ENCODE results near the gene UROD.

The UROD gene

GRCh38 chr1:45014321-45015028 is 2.4 kb downstream of the UROD start:
- Histone ChIP-seq H3K4me3 (no peak overlapping the region), H3K27ac (peak overlapping the region in 1 of 2 donors; percentile 39)
- TF ChIP-seq, protein P1, sequence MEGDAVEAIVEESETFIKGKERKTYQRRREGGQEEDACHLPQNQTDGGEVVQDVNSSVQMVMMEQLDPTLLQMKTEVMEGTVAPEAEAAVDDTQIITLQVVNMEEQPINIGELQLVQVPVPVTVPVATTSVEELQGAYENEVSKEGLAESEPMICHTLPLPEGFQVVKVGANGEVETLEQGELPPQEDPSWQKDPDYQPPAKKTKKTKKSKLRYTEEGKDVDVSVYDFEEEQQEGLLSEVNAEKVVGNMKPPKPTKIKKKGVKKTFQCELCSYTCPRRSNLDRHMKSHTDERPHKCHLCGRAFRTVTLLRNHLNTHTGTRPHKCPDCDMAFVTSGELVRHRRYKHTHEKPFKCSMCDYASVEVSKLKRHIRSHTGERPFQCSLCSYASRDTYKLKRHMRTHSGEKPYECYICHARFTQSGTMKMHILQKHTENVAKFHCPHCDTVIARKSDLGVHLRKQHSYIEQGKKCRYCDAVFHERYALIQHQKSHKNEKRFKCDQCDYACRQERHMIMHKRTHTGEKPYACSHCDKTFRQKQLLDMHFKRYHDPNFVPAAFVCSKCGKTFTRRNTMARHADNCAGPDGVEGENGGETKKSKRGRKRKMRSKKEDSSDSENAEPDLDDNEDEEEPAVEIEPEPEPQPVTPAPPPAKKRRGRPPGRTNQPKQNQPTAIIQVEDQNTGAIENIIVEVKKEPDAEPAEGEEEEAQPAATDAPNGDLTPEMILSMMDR (IDR thresholded peaks at IDR 0.05) = peak; percentile 79
- DNase-seq (ENCODE audit: low spot score) = no peak

DNA sequence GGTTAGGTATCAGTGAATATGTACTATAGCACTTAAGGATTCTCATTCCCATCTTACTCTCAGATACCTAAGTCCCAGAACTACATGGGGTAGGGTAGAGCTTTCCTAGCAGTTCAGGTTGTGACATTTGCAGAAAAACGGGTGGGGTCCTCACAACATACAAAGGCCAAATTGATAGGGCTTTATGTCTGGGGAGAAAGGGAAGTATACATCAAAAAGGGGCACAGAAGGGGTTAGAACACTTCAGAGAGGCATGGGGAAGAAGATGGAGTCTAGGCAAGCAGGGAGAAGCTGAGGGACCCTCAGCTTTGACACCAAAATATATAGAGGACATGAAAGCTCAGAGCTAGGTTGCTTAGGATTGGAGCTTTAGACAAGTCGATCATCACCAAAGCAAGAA is 3.6 kb downstream of the UROD start:
- TF ChIP-seq, protein P1 (IDR thresholded peaks at IDR 0.05) = no peak
- H3K4me3 ChIP-seq = no peak overlapping the region
- no peak overlapping the region for H3K27ac ChIP-seq
- no peak for DNase-seq (ENCODE audit: low spot score)

DNA sequence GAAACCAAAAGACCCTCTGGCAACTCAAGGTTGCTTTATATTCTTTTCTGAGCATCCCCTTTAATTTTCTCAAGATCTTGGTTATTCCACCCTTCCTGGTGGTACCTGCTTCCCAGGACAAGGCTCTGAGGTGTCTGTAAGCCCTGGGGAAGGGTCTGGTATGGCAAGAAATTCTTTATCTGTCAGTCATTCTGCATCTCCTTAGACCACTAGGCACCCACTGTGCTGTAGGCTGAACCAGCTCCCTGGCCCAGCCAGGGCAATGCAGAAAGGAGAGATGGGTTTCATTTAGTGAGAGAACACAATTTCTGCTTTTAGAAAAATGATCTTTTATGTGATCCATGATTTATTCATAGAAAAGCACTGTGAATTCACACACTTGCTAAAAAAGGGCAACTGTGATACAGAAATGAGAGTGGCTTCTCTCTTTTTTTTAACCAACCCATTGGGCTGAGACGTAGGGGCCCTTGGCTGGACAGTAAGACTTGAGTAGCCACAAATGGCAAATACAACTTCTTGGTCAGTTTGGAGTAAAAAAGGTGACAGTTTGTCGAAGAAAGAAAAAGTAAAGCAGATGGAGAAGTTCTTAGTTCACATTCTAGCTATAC is 4.1 kb downstream of the UROD start:
- Histone ChIP-seq H3K27ac (no peak overlapping the region), H3K4me3 (no peak overlapping the region)
- peak; percentile 11 for DNase-seq (ENCODE audit: low spot score)
- TF ChIP-seq, protein P1 (IDR thresholded peaks at IDR 0.05) = no peak

DNA sequence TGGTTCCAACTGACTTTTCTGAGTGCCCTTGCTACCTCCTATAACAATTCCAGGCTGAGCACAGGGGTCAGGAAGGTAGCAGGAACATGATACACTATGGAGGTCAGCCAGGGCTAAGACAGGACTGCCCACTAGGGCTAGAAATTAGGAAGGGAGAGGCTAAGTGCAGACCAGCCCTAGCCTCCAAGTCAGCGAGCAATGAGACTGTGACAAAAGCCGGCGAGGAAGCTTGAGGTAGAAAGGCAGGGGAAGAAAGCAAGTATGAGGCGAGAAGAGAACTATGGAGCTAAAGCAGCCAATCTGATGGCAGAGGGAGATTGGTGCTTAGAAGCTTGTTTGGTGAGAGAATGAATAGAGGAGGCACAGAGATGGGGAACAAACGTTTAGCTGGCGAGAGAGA is 4.7 kb downstream of the UROD start:
- Histone ChIP-seq H3K4me3 (no peak overlapping the region), H3K27ac (no peak overlapping the region)
- DNase-seq (ENCODE audit: low spot score) = peak; percentile 26
- TF ChIP-seq, protein P1 (IDR thresholded peaks at IDR 0.05) = no peak

DNA sequence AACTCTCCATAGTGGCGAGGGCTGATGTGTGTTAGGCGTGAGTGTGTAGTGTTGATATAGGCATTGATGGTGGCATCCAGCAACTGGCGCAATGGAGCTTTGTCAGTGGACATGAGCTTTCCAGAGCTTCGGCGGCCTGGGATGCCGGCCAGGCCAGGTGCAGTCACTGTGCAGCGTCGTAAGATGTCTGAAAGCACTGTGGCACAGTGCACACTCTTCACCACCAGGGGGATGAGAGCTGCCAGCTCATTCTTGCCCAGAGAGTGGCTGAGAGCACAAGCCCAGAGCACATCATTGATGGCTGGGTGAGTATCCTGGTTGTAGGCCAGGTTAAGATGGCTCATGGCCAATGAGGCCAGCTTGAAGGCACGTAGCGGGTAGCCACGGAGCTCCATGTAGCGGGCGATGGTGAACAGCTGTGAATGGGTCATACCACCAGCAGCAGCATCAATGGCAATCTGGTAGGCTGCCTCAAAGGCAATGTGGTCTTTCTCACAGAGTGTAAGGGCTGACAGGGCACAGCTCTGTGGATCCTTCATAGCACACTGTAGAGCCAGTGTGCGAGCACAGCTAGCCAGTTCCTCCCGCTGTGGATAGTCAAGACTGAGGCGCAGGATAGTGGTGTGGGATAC is 6.7 kb downstream of the UROD start:
- TF ChIP-seq, protein P1 (IDR thresholded peaks at IDR 0.05) = peak; percentile 66

GRCh38 chr1:45023663-45024062 is 11.6 kb downstream of the UROD start:
- no peak for DNase-seq (ENCODE audit: low spot score)
- Histone ChIP-seq H3K4me3 (no peak overlapping the region), H3K27ac (no peak overlapping the region)
- TF ChIP-seq, protein P1 (IDR thresholded peaks at IDR 0.05) = no peak

More for the DNA sequence above, 6.7 kb downstream of the UROD start:
- Histone ChIP-seq H3K27ac (no peak overlapping the region), H3K4me3 (no peak overlapping the region)
- peak; percentile 38 for DNase-seq (ENCODE audit: low spot score)

All from coronary artery (tissue), 2 donors.